GM10266 (cell line): Measurements from ENCODE around the gene ZFYVE26.

ENCODE experiments used
- DNase-seq: peaks from one replicate; pipeline ENCODE4 v3.0.0; 2012; ENCODE audit errors: extremely low spot score
- CTCF ChIP-seq: IDR thresholded peaks from 2 replicates; pipeline ENCODE4 v1.5.1; 2012; ENCODE audit warnings: mild to moderate bottlenecking, low read depth; ENCODE audit not compliant: control insufficient read depth, insufficient read depth; ENCODE audit errors: missing control alignments

Gene ZFYVE26

GRCh38 chr14:67748312-67748711 lies 68.1 kb downstream of the ZFYVE26 start:
- TF ChIP-seq CTCF = no peak
- DNase-seq = no peak

GRCh38 chr14:67746927-67747326 lies 69.5 kb downstream of the ZFYVE26 start:
- TF ChIP-seq CTCF = no peak
- peak; percentile 65 for DNase-seq

GRCh38 chr14:67744046-67744445 lies 72.3 kb downstream of the ZFYVE26 start:
- DNase-seq = no peak
- TF ChIP-seq CTCF = no peak

- no peak for DNase-seq
- TF ChIP-seq CTCF = no peak
These were observed 77.5 kb downstream of the ZFYVE26 start for GRCh38 chr14:67738740-67739504.

GRCh38 chr14:67736771-67737170 lies 79.6 kb downstream of the ZFYVE26 start:
- DNase-seq = no peak
- no peak for TF ChIP-seq CTCF

GRCh38 chr14:67735336-67736147 lies 80.8 kb downstream of the ZFYVE26 start:
- no peak for TF ChIP-seq CTCF
- no peak for DNase-seq

- no peak for DNase-seq
- no peak for TF ChIP-seq CTCF
These were observed 81.7 kb downstream of the ZFYVE26 start for GRCh38 chr14:67734675-67735074.
